Lower leg skin (tissue), 4 donors: ENCODE data around the gene C12orf43. TPM values are rescaled to one million over a fixed set of nuclear protein-coding genes. Genes with fewer than 3 reads are reported as not detected.

ENCODE experiments used
- DNase-seq, 2 donors: peaks; one replicate each; pipeline ENCODE4 v3.0.0-alpha.2; 2019; ENCODE audit warnings: low spot score in 2 of 2
- H3K4me3 ChIP-seq: fragments of 200-600 bp; sonication (generic); 2 replicates; pipeline ENCODE4 v1.5.1; 2017; ENCODE audit warnings: mild to moderate bottlenecking, low read depth; ENCODE audit not compliant: poor library complexity, severe bottlenecking
- POLR2A ChIP-seq, 2 donors: fragments of 450-650 bp; IDR thresholded peaks; one replicate each; pipeline ENCODE4 v1.6.1; 2016 to 2017; ENCODE audit warnings: antibody characterized with exemption in 2 of 2, mild to moderate bottlenecking in 1 of 2, moderate library complexity in 1 of 2
- WGBS, 2 donors: methylation state at CpG; one replicate each; pipeline ENCODE4 v1.1.5; 2018; 5-methylcytosine and 5-hydroxymethylcytosine counted together
- intact Hi-C: fragments of 100-400 bp; cut with DNase I; formaldehyde crosslinking; loops from one replicate; pipeline ENCODE4 v1.15.0; 2023; ENCODE audit warnings: low total_unique reads
- total RNA-seq, 4 donors: library from RNA; depleted of rRNA; stranded (reverse); fragments of >200 nt; gene quantifications; one replicate each; pipeline ENCODE4 v1.1.0, GENCODE V29; 2016
- TF ChIP-seq, protein P1 (sequence below), 3 donors: fragments of 450-650 bp; IDR thresholded peaks; one replicate each; pipeline ENCODE4 v1.5.1; 2016; ENCODE audit warnings: antibody characterized with exemption in 3 of 3, mild to moderate bottlenecking in 3 of 3, moderate library complexity in 2 of 3

The C12orf43 gene
- total RNA-seq, 4 donors from 2014 or later: 4.3 to 8.9 (median 6.1) TPM

DNA sequence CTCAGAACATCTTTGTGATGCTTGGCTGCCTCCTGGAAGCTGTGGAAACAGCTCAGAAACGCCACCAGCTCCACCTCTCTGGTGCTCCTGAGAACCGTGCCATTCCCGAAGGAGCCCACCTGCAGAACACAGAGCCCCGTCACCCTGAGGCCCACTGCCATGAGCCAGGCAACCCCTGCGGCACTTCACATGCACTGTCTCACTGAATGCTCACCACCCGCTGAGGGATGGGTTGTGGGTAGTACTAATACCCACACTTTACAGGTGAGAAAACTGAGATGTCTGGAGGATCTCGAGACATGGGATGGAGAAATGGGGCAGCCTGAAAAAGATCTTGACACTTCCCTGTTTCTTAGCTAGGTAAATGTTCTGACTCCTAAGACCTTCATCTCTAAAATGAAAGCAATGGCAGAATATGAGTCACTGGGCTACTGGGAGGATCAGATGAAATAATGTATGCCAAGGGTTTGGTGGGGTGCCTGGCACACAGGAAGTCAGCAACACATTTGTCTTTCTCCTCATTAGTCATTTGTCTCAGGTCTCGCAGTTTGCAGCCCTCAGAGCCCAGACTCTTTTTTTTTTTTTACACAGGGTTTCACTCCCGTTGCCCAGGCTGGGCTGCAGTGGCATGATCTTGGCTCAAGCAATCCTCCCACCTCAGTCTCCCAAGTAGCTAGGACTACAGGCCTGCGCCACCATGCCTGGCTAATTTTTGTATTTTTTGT lies 17.5 kb upstream of the C12orf43 start:
- intact Hi-C loops: no loop called here
- no peak for TF ChIP-seq POLR2A (IDR thresholded peaks at IDR 0.05)
- TF ChIP-seq, protein P1, sequence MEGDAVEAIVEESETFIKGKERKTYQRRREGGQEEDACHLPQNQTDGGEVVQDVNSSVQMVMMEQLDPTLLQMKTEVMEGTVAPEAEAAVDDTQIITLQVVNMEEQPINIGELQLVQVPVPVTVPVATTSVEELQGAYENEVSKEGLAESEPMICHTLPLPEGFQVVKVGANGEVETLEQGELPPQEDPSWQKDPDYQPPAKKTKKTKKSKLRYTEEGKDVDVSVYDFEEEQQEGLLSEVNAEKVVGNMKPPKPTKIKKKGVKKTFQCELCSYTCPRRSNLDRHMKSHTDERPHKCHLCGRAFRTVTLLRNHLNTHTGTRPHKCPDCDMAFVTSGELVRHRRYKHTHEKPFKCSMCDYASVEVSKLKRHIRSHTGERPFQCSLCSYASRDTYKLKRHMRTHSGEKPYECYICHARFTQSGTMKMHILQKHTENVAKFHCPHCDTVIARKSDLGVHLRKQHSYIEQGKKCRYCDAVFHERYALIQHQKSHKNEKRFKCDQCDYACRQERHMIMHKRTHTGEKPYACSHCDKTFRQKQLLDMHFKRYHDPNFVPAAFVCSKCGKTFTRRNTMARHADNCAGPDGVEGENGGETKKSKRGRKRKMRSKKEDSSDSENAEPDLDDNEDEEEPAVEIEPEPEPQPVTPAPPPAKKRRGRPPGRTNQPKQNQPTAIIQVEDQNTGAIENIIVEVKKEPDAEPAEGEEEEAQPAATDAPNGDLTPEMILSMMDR (IDR thresholded peaks at IDR 0.05): no peak
- WGBS, 2 donors: 82 to 85% methylated on average over 9 to 10 of the region's 10 CpGs
- DNase-seq: no peak
- no peak overlapping the region for H3K4me3 ChIP-seq

DNA sequence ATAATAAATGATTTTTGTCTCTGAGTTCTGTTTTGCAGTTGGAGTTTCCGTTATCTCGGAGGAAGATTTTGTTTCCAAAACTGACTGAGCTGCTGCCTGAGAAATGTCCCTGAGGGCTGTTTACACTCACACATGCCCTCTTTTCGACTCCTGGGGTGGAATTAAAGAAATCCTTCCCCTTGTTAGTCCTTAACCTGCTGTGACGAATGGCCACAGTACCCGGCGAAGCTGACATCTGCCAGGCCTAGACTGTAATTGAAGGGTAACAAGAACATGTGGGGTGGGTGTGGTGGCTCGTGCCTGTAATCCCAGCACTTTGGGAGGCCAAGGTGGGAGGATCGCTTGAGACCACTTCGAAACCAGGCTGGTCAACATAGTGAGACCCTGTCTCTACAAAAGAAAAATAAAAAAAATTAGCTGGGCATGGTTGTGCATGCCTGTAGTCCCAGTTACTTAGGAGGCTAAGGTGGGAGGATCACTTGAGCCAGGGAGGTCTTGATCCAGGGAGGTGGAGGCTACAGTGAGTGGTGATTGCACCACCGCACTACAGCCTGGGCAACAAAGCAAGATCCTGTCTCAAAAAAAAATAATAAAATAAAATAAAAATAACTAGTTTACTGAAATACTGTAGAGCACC lies 14.4 kb upstream of the C12orf43 start:
- WGBS, 2 donors: 76 to 78% methylated on average over 10 of the region's 10 CpGs
- TF ChIP-seq, protein P1 (IDR thresholded peaks at IDR 0.05): no peak
- TF ChIP-seq POLR2A (IDR thresholded peaks at IDR 0.05): no peak
- intact Hi-C loops: no loop called here
- H3K4me3 ChIP-seq: no peak overlapping the region
- no peak for DNase-seq

GRCh38 chr12:121026274-121027045 lies 10.2 kb upstream of the C12orf43 start:
- intact Hi-C loops: no loop called here
- no peak for TF ChIP-seq POLR2A (IDR thresholded peaks at IDR 0.05)
- TF ChIP-seq, protein P1 (IDR thresholded peaks at IDR 0.05): no peak
- no peak overlapping the region for H3K4me3 ChIP-seq
- DNase-seq: no peak
- WGBS, 2 donors: 87% methylated on average over 10 of the region's 10 CpGs

DNA sequence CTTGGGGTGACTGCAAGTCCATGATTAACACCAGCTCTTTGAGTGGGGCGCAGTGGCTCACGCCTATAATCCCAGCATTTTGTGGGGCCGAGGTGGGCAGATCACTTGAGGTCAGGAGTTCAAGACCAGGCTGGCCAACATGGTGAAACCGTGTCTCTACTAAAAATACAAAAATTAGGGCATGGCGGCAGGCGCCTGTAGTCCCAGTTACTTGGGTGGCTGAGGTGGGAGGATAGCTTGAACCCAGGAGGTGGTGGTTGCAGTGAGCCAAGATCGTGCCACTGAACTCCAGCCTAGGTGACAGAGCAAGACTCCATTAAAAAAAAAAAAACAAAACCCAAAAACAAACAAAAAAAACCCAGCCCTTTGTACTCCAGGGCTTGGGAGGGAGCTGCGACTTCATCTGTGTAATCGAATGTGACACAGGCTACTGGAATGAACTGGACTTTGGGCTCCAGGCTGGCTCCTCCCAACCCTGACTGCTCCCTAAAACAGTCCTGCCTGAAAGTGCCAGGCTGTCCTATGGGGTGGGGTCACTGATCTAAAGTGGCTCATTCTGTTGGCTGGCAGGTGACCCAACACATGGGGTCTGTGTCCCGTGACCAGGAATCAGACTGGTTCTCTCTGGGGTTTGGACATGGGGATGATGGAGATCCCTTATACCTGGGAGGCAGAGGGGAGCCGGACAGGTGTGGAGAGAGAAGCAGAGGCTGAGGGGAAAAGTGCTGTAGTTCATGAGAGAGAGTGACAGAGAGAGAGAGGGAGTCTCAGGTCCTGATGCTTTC lies 9.3 kb upstream of the C12orf43 start:
- no peak for DNase-seq
- TF ChIP-seq, protein P1 (IDR thresholded peaks at IDR 0.05): no peak
- no peak for TF ChIP-seq POLR2A (IDR thresholded peaks at IDR 0.05)
- intact Hi-C loops: no loop called here
- H3K4me3 ChIP-seq: no peak overlapping the region
- WGBS, 2 donors: 91 to 93% methylated on average over 11 of the region's 11 CpGs

DNA sequence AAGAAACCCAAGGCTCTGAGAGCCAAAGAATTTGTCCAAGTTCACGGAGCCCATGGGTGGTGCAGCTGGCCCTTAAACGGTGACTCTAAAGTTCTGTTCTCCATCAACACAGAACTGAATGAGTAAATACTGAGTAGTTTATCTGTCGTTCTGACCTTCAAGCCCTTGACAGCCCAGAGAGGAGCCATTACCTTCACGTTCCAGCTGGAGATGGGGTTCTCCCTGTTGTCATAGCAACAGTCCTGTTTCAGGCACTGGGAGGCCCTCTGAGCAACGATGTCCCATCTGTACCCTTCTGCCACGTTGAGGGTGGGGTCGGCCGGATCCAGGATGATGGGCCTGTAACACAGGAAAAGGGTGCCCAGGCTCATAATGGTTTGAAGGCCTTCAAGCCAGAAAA lies 7.5 kb upstream of the C12orf43 start:
- WGBS, 2 donors: 68 to 71% methylated on average over 8 of the region's 8 CpGs
- TF ChIP-seq POLR2A (IDR thresholded peaks at IDR 0.05): no peak
- TF ChIP-seq, protein P1 (IDR thresholded peaks at IDR 0.05): no peak
- intact Hi-C loops: no loop called here

More for the DNA sequence above, 7.5 kb upstream of the C12orf43 start:
- DNase-seq: no peak
- H3K4me3 ChIP-seq: no peak overlapping the region
